HG03095 (cell line): ENCODE measurements around the gene TMEM250.
"Not testable (repeated sequence)": the region's sequence is repeated elsewhere in the genome, so short reads cannot be mapped to it uniquely, and the experiment has no call there.

Experiments
- ATAC-seq: cut with Tn5 transposase; IDR thresholded peaks from one replicate; pipeline ENCODE4 v1.9.1; 2021; ENCODE audit warnings: moderate library complexity; ENCODE audit not compliant: unreplicated experiment

The TMEM250 gene

GRCh38 chr9:136118320-136119060 lies at the start of gene TMEM250:
TMEM250 (minus strand) TSS chr9:136118875; CDS start chr9:136116900, 1,975 bp downstream.
- peak; percentile 59 for ATAC-seq

DNA sequence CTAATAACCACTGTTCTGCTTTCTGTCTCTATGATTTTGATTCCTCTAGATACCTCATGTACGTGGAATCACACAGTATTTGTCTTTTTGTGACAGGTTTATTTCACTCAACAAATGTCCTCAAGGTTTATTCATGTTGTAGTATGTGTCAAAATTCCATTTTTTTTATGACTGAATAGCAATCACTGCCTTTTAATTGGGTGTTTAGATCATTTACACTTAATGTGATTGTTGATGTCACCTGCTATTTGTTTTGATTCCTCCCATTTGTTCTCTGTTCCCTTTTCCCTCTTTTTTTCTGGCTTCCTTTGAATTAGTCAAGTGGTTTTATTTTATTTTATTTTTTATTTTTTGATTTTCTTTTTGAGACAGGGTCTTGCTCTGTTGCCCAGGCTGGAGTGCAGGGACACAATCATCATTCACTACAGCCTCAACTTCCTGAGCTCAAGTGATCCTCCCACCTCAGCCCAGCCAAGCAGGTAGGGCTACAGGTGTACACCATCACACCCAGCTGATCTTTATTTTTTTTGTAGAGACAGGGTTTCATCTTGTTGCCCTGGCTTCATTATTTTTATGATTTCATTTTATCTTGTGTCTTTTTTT lies 44.7 kb upstream of the TMEM250 start:
- ATAC-seq, result no peak

- ATAC-seq, result no peak
Measured at GRCh38 chr9:136160995-136161610, 42.4 kb upstream of the TMEM250 start.

DNA sequence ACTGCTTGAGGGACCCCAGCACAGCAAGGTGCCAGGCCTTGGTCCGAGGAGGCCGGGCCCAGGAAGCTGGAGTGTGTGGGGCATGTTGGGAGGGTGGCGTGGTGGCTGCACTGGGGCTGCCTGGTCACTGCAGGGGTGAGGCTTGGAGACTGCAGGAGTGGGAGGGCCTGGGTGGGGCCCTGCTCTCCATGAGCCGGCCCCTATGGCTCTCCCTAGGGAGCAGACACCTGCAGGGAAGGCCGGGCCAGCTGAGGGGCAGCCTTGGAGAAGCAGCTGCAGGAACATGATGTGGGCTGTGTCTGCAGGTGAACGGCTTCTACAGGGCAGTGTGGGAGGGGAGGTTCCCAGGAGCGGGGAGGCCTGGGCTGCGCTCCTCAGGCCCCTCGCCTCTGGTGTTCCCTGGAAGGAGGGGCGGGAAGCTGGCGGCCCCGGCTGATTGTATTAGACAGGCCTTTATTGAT lies 41.7 kb upstream of the TMEM250 start:
- no peak for ATAC-seq

- ATAC-seq, result no peak
Measured at GRCh38 chr9:136159851-136160250, 41.2 kb upstream of the TMEM250 start.

- ATAC-seq, result no peak
Measured at GRCh38 chr9:136157477-136158265, 39.0 kb upstream of the TMEM250 start.

- ATAC-seq, result no peak
Measured at GRCh38 chr9:136156209-136157120, 37.8 kb upstream of the TMEM250 start.

GRCh38 chr9:136155576-136155975 lies 36.9 kb upstream of the TMEM250 start:
- no peak for ATAC-seq

DNA sequence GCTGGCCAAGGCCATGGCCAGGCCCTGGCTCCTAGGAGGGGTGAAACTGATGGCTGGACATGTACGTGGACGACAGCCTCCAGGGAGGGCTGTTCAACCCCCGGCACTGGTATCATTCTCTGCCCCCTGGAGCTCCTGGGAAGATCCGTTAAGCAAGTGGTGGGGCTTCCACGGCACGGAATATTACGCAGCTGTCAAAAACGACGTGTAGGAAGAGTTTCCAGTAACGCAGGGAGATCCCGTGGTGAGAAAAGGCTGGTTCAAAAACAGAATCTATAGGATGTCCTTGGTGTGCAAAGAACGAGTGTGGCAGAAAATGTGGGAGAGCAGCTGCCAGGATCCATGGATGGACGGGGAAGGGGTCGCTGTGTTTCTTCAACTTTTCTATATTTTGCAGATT lies 36.3 kb upstream of the TMEM250 start:
- ATAC-seq, result no peak

DNA sequence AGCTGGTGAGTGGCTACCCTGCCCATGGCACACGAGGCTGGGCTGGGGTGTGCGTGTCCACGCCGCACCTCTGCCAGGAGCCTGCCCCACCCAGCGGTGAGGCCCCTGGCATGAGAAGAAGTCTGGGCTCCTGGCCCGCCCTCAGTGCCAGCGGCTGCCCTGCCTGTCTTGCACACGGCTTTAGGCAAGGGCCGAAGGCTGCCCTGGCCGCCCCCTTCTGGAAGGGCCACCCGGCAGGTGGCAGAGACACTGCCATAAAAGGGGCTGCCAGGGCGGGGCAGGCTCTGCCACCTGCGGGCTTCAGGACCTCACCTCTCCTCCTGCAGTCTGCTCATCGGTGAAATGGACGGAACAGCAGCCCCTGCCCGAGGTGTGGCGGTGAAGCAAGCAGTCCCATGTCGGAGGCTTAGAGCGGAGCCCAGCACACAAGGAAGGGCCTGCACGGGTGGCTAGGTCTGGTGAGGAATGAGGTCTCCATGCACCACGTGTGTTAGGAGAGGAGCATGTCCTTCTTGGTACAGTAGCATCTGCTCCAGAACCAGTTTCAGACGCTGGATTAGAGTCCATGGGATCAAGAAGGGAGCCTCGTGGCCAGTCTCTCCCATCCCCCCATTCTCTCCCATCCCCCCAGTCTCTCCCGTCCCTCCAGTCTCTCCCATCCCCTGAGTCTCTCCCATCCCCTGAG lies 34.8 kb upstream of the TMEM250 start:
- ATAC-seq, result no peak

DNA sequence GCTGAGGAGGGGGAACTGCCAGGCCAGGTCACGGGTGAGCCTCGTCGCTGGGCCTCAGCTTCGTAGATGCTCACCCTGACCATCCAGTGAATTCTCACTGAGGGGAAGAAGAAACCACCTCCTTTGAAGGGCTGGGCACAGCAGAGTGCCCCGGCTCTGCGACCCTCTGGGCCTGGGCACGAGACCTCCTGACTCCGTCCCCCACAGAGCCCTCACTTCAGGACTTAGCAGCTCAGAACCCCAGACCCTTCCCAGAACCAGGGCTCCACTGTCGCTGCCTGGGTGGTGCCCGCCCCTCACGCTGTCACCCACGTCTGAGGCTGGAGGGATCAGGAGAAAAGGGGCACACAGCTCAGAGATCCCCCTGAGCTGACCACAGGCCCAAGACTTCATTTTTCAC lies 34.3 kb upstream of the TMEM250 start:
- no peak for ATAC-seq

- no peak for ATAC-seq
Measured at GRCh38 chr9:136152543-136152866, 33.8 kb upstream of the TMEM250 start.

- ATAC-seq, result no peak
Measured at GRCh38 chr9:136151848-136152542, 33.3 kb upstream of the TMEM250 start.

DNA sequence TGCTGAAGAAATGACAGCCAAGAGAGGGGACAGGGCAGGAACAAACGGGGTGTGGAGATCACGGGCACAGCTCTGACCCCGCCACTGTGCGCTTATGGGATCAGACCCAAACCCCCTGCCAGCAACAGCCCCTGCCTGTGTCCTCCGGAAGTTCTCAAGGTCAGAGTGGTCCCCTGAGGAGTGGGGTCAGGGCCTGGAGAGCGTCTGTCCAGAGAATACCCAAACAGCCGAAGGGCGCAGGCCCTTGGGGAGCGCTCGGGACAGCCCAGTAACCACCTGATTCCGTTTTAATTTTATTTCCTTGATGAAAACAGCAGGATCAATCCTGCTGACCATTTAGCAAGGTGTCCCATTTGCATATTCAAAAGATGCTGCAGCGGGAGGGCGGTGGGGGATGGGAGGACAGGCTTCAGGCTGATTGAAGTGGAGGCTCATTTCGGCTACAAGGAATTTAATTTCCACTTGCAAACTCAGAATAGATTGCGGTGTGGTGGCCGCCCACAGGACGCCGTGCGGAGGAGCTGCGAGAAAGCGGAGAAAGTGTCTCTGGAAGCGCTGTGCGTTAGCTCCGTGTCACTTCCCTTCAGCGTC lies 32.6 kb upstream of the TMEM250 start:
- ATAC-seq, result no peak

DNA sequence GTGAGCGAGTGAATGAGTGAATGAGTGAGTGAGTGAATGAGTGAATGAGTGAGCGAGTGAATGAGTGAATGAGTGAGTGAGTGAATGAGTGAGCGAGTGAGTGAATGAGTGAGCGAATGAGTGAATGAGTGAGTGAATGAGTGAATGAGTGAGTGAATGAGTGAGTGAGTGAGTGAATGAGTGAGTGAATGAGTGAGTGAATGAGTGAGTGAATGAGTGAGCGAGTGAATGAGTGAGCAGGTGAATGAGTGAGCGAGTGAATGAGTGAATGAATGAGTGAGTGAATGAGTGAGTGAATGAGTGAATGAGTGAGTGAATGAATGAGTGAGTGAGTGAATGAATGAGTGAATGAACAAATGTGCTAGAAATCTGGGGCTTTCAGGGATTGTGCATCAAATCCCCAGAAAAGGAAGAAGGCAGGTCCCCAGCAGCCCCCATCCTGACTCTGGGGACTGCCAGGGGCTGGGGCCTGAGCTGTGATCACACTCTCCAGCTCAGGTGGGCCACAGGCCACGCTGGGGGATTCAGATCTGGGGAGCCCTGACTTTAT lies 32.1 kb upstream of the TMEM250 start:
- ATAC-seq, result not testable (repeated sequence)

- ATAC-seq, result no peak
Measured at GRCh38 chr9:136149853-136150252, 31.2 kb upstream of the TMEM250 start.

DNA sequence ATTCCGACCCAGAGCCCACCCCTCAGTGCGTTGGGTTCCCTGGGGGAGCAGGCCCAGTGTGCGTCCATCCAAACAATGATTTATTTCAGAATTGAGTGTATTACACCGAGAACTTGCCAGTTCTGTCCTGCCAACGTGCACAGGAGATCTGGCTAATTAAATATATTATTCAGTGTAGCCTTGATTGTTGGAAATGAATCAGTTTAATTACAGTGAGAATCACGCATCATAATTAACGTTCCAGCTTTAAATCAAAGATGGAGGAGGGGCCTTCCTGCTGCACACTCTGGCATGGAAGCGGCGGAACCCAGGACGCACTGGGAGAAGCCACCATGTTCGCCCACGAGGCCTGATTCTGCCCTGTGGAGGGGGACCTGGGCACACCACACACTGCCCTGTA lies 30.7 kb upstream of the TMEM250 start:
- no peak for ATAC-seq

DNA sequence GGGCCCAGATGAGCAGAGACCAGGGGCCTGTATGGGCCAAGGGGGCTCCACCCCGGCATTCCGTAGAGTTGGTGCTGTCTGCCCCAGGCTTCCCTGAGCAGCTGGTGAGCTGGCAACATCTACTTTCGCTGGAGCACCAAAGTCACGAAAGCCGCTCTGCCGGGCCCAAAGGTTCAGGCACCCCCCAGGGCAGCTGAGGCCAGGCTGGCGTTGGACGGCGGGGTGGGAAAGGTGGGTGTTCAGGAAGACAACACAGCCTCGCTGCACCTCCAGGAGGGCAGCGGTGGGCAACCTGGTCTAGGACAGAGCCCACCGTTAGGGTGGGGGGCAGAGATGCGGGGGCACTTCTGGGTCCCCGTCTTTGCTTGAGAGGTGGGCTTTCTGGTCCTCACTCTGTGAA lies 30.1 kb upstream of the TMEM250 start:
- ATAC-seq, result no peak
